A549 (cell line): ENCODE measurements around the gene SLCO1B1. TPM values are rescaled to one million over a fixed set of nuclear protein-coding genes. Genes with fewer than 3 reads are reported as not detected.
"Not testable (repeated sequence)": the region's sequence is repeated elsewhere in the genome, so short reads cannot be mapped to it uniquely, and the experiment has no call there.

Experiments used
- ATAC-seq, 2 experiments: fragments of 200-7000 bp in 1 of 2; fragments of >200 bp in 1 of 2; cut with Nextera tagmentation in 1 of 2; cut with Tn5 transposase in 1 of 2; 3 replicates each; pipeline versions ENCODE4 v1.8.0 to v1.9.1; 2018 to 2020; ENCODE audit warnings: mild to moderate bottlenecking in 1 of 2, moderate library complexity in 1 of 2
- CTCF ChIA-PET: fragments of 300-600 bp; sonication (Branson Sonifier 250); formaldehyde crosslinking; extraction: SDS; loops from one replicate; lab custom pipeline; 2021; ENCODE audit warnings: antibody characterized with exemption, inconsistent platforms; lab: Yijun Ruan, JAX
- POLR2A ChIA-PET: fragments of 350-600 bp; formaldehyde crosslinking; extraction: SDS; loops from one replicate; lab custom pipeline; 2021; ENCODE audit warnings: antibody characterized with exemption, inconsistent platforms; lab: Yijun Ruan, JAX
- DNase-seq, 2 experiments: peaks; one replicate each; pipeline versions ENCODE4 v3.0.0 to v3.0.0-alpha.2; 2011 to 2016; ENCODE audit warnings: low read depth in 1 of 2, low spot score in 1 of 2
- FAIRE-seq: peaks from 2 replicates; lab custom pipeline; 2011; peaks lifted over from hg19 to GRCh38; lab: Jason Lieb, UNC
- H3K27ac ChIP-seq, 2 experiments: fragments of >200 bp; sonication (Bioruptor Twin); formaldehyde crosslinking; 3 replicates each; pipeline ENCODE4 v1.5.1; 2016 to 2017
- H3K4me1 ChIP-seq: fragments of >200 bp; sonication (Bioruptor Twin); formaldehyde crosslinking; 3 replicates; pipeline ENCODE4 v1.6.1; 2016
- H3K4me2 ChIP-seq: fragments of >200 bp; sonication (Bioruptor Twin); formaldehyde crosslinking; 3 replicates; pipeline ENCODE4 v1.6.1; 2016
- H3K4me3 ChIP-seq: fragments of >200 bp; sonication (Bioruptor Twin); formaldehyde crosslinking; 3 replicates; pipeline ENCODE4 v1.5.1; 2016
- H3K9me3 ChIP-seq: fragments of >200 bp; sonication (Bioruptor Twin); formaldehyde crosslinking; 3 replicates; pipeline ENCODE4 v1.6.1; 2016
- CBX2 ChIP-seq: fragments of 200-600 bp; sonication (generic); IDR thresholded peaks from 2 replicates; pipeline ENCODE4 v1.6.1; 2016; ENCODE audit warnings: low read depth, mild to moderate bottlenecking, borderline replicate concordance
- CEBPB ChIP-seq, 2 experiments: fragments of >200 bp in 1 of 2; sonication (Bioruptor Twin) in 1 of 2; formaldehyde crosslinking in 1 of 2; IDR thresholded peaks; 2 replicates each; pipeline ENCODE4 v1.6.1; 2012 to 2016
- CTCF ChIP-seq: fragments of >200 bp; sonication (Bioruptor Twin); formaldehyde crosslinking; IDR thresholded peaks from 3 replicates; pipeline ENCODE4 v1.5.1; 2016
- FOXS1 ChIP-seq: fragments of 250-450 bp; sonication (Bioruptor Pico); IDR thresholded peaks from 2 replicates; pipeline ENCODE4 v1.5.0; 2020; ENCODE audit warnings: mild to moderate bottlenecking, moderate library complexity
- HES2 ChIP-seq: fragments of >200 bp; sonication (Bioruptor Twin); formaldehyde crosslinking; IDR thresholded peaks from 2 replicates; pipeline ENCODE4 v1.6.1; 2016
- KDM1A ChIP-seq: fragments of 200-600 bp; sonication (generic); IDR thresholded peaks from 2 replicates; pipeline ENCODE4 v1.6.1; 2016; ENCODE audit warnings: low read depth, mild to moderate bottlenecking
- MAFK ChIP-seq: fragments of 450-650 bp; IDR thresholded peaks from 2 replicates; pipeline ENCODE4 v1.6.1; 2014; ENCODE audit not compliant: partially characterized antibody
- MAZ ChIP-seq: fragments of 150-350 bp; IDR thresholded peaks from 2 replicates; pipeline ENCODE4 v1.6.1; 2014; ENCODE audit warnings: antibody characterized with exemption, low read depth, low read length, borderline replicate concordance
- PBX3 ChIP-seq: IDR thresholded peaks from 2 replicates; pipeline ENCODE4 v1.6.1; 2012
- RAD21 ChIP-seq, 2 experiments: fragments of >200 bp in 1 of 2; sonication (Bioruptor Twin) in 1 of 2; formaldehyde crosslinking in 1 of 2; IDR thresholded peaks in 1 of 2; conservative IDR thresholded peaks in 1 of 2; 2 replicates in 1 of 2; 3 replicates in 1 of 2; pipeline ENCODE4 v1.6.1; 2012 to 2018; ENCODE audit warnings: inconsistent platforms in 1 of 2
- RARB ChIP-seq: fragments of 250-450 bp; sonication (Bioruptor Pico); IDR thresholded peaks from 2 replicates; pipeline ENCODE4 v1.8.0; 2021; ENCODE audit warnings: mild to moderate bottlenecking, moderate library complexity
- RCOR1 ChIP-seq: fragments of 150-350 bp; IDR thresholded peaks from 2 replicates; pipeline ENCODE4 v1.6.1; 2014; ENCODE audit warnings: antibody characterized with exemption, low read length, low read depth
- REST ChIP-seq: fragments of 200-600 bp; sonication (generic); IDR thresholded peaks from 2 replicates; pipeline ENCODE4 v1.6.1; 2016; ENCODE audit warnings: antibody characterized with exemption, mild to moderate bottlenecking, moderate library complexity
- ZNF302 ChIP-seq: fragments of 250-450 bp; sonication (Bioruptor Pico); IDR thresholded peaks from 2 replicates; pipeline ENCODE4 v1.9.0; 2021; ENCODE audit warnings: inconsistent platforms, mild to moderate bottlenecking, moderate library complexity
- WGBS: methylation state at CpG from one replicate; pipeline ENCODE4 v1.1.6; 2017; ENCODE audit errors: missing lambda C conversion rate; 5-methylcytosine and 5-hydroxymethylcytosine counted together
- polyA plus RNA-seq, 4 experiments: library from polyadenylated mRNA; depleted of rRNA in 3 of 4; stranded (reverse); fragments of >200 nt; fragmentation: RNase III in 1 of 4; extraction: RNeasy Plus Mini Kit Qiagen cat#74134 plus additional on column Dnase treatment in 1 of 4; gene quantifications; 2 replicates in 3 of 4; 3 replicates in 1 of 4; pipeline ENCODE4 v1.2.3, GENCODE V29; 2011 to 2017

The SLCO1B1 gene
- polyA plus RNA-seq, 2 of the 4 experiments (the other 2 are of a cell fraction), result 2.0 to 2.4 TPM

- Histone ChIP-seq H3K9me3 (no peaks in the 10 kb centered on the region), H3K27ac (peak overlapping the region; percentile 20 to 50; a peak in 3 of 6 replicates), H3K4me2 (peak overlapping the region; percentile 33; the same call in 1 of the 3 replicates), H3K4me1 (peaks cover 18% of the 10 kb centered on the region), H3K4me3 (no peak overlapping the region)
- ChIA-PET CTCF (no interaction called here), POLR2A (no interaction called here)
- DNase-seq, result no peak
- no peak for FAIRE-seq
- 60% methylated on average over 3 of the region's 3 CpGs for WGBS
- TF ChIP-seq RCOR1 (no peak), KDM1A (no peak), RARB (CRISPR knock-in tag) (no peak), CTCF (no peak), FOXS1 (CRISPR knock-in tag) (no peak), PBX3 (no peak), CEBPB (IDR thresholded peaks at IDR 0.05) (no peak), CBX2 (no peak), MAZ (no peak), RAD21 (conservative IDR thresholded peaks at IDR 0.05 in 1 of 2, IDR thresholded peaks at IDR 0.05 in 1 of 2) (no peak)
- no peak for ATAC-seq
Measured at GRCh38 chr12:21129351-21129750, 1.6 kb upstream of the SLCO1B1 start.

GRCh38 chr12:21129906-21130305, 1.1 kb upstream of the SLCO1B1 start:
- TF ChIP-seq REST, result no peak
- no peak for TF ChIP-seq HES2
- no peak for TF ChIP-seq ZNF302 (CRISPR knock-in tag)
- peak; percentile 34 for TF ChIP-seq MAFK
- H3K4me1 ChIP-seq, result peaks cover 18% of the 10 kb centered on the region
- H3K27ac ChIP-seq, result peak overlapping the region; percentile 5 to 20; a peak in 3 of 6 replicates
- FAIRE-seq, result peak; percentile 90
- ChIA-PET CTCF (no interaction called here), POLR2A (no interaction called here)
- peak overlapping the region; percentile 33 for H3K4me2 ChIP-seq
- H3K4me3 ChIP-seq, result no peak overlapping the region
- ATAC-seq, result no peak
- no peaks in the 10 kb centered on the region for H3K9me3 ChIP-seq
- 41% methylated on average over 1 of the region's 1 CpG for WGBS
- DNase-seq, result no peak

- H3K27ac ChIP-seq, POLR2A ChIA-PET, H3K9me3 ChIP-seq, ATAC-seq, CTCF ChIA-PET, FAIRE-seq, H3K4me1 ChIP-seq, H3K4me3 ChIP-seq, DNase-seq, H3K4me2 ChIP-seq: not testable (repeated sequence)
- 76% methylated on average over 13 of the region's 14 CpGs for WGBS
Measured at GRCh38 chr12:21137318-21137999, 6.5 kb downstream of the SLCO1B1 start.
